GM19035 (cell line): ENCODE measurements around the gene PTGES3L.
"Not testable (repeated sequence)": the region's sequence is repeated elsewhere in the genome, so short reads cannot be mapped to it uniquely, and the experiment has no call there.

Experiments
- ATAC-seq: cut with Tn5 transposase; IDR thresholded peaks from one replicate; pipeline ENCODE4 v1.9.1; 2021; ENCODE audit not compliant: unreplicated experiment

The PTGES3L gene

GRCh38 chr17:43014649-43015542, 35.0 kb upstream of the PTGES3L start:
- no peak for ATAC-seq

GRCh38 chr17:43014020-43014648, 34.3 kb upstream of the PTGES3L start:
- no peak for ATAC-seq

GRCh38 chr17:43013296-43013695, 33.4 kb upstream of the PTGES3L start:
- ATAC-seq, result no peak

- ATAC-seq, result no peak
These were observed 32.0 kb upstream of the PTGES3L start for GRCh38 chr17:43011728-43012472.

GRCh38 chr17:43010667-43011308, 30.9 kb upstream of the PTGES3L start:
- no peak for ATAC-seq

GRCh38 chr17:43006639-43007551, 27.0 kb upstream of the PTGES3L start, which contains the start of gene IFI35:
Gene IFI35 (plus strand): TSS chr17:43006784. CDS start chr17:43006948, 164 bp downstream.
- ATAC-seq, result peak; percentile 83

GRCh38 chr17:43003542-43004172, 23.8 kb upstream of the PTGES3L start:
- no peak for ATAC-seq

- ATAC-seq, result not testable (repeated sequence)
These were observed 21.0 kb upstream of the PTGES3L start for GRCh38 chr17:43000894-43001293.

GRCh38 chr17:42999003-42999525, 19.2 kb upstream of the PTGES3L start:
- ATAC-seq, result no peak

GRCh38 chr17:42997984-42998938, 18.4 kb upstream of the PTGES3L start, which contains the start of gene RPL27:
Gene RPL27 (plus strand): TSS chr17:42998419. CDS start chr17:42998751, 332 bp downstream.
- ATAC-seq, result peak; percentile 93

GRCh38 chr17:42997390-42997983, 17.6 kb upstream of the PTGES3L start:
- ATAC-seq, result no peak

- not testable (repeated sequence) for ATAC-seq
These were observed 14.0 kb upstream of the PTGES3L start for GRCh38 chr17:42993913-42994312.

- ATAC-seq, result no peak
These were observed 13.0 kb upstream of the PTGES3L start for GRCh38 chr17:42992872-42993271.

GRCh38 chr17:42991471-42991870, 11.6 kb upstream of the PTGES3L start:
- ATAC-seq, result no peak

- ATAC-seq, result no peak
These were observed 10.1 kb upstream of the PTGES3L start for GRCh38 chr17:42989726-42990652.

- no peak for ATAC-seq
These were observed 9.3 kb upstream of the PTGES3L start for GRCh38 chr17:42989141-42989540.
